ENCODE data around the gene GPS1.
A peak's percentile ranks its signal among the peaks of the same experiment; 100 is the strongest.

GPS1 gene

GRCh38 chr17:82051776-82052637, at the start of gene GPS1, which contains the start of gene RFNG:
Gene GPS1 (plus strand): TSS chr17:82051898. CDS start chr17:82051932, 34 bp downstream.
Gene RFNG (minus strand): TSS chr17:82051811. CDS start chr17:82051766, 45 bp downstream.
- peak; percentile 4 for DNase-seq

- no peak for DNase-seq
Measured at GRCh38 chr17:82003411-82004381, 48.0 kb upstream of the GPS1 start.

DNA sequence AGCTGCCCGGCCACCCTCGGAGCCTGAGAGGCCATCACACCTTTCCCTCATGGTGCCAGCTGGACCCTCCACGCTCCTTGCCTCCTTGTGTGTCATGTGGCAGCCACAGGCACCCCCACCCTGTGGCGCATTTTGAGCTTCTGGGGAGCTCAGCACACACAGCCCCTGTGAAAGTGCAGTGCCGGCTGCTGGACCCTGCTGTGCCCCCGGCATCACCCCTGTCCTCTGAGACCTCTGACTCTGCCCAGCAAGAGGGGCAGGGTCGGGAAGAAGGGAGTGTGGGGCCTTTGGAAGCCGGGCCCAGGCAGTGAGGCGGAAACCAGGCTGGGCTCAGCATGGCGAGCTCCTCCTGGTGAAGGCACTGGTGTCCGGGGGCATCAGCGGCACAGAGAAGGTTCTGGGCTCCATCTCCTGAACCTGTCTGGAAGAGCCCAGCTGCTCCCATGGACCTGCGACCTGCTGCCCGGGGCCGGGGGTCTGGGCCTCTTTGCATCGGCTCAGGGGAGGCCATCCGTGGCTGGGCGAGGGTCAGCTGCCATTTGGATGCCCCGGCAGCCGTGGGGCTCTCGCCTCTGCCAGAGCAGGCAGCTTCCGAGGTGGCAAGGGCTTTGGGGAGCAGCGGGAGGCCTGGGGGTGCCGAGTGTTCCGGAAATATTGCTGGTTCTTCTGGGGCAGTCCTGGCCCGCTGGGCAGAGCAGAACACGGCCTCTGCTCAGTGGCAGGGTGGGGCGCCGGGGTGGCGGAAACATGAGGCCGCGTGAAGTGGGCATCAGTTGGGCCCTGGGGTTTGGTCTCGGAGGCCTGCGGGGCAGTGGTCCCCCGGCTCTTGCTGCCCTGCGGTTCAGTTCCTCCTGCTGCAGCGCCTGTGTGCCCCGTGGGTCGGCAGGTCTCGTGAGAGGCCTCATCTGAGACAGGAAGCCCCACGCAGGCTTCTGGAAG, 46.9 kb upstream of the GPS1 start:
- DNase-seq, result no peak

DNA sequence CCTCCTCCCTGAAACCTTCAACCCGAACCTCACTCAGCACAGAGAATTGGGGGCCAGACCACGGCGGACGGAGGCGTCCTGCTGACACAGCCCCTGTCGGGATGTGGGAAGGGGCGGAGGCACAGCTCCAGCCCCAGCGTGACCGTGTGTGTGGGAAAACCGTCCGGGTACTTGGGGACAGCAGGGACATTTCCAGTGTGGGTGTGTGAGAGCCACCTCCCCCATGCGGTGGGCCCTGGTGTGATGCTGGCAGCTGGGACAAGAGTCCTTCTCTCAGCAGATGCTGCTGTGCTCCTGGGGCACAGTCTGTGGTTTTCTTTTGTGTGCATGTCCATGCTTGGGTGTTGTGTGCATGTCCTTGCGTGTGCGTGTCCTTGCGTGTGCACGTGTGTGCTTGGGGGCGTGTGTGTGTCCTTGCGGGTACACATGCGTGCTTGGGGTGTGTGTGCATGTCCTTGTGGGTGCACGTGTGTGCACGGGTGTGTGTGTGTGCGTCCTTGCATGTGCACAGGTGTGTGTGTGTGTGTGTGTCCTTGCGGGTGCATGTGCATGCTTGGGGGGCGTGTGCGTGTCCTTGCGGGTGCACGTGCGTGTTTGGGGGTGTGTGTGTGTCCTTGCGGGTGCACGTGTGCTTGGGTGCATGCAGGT, 45.9 kb upstream of the GPS1 start:
- no peak for DNase-seq

DNA sequence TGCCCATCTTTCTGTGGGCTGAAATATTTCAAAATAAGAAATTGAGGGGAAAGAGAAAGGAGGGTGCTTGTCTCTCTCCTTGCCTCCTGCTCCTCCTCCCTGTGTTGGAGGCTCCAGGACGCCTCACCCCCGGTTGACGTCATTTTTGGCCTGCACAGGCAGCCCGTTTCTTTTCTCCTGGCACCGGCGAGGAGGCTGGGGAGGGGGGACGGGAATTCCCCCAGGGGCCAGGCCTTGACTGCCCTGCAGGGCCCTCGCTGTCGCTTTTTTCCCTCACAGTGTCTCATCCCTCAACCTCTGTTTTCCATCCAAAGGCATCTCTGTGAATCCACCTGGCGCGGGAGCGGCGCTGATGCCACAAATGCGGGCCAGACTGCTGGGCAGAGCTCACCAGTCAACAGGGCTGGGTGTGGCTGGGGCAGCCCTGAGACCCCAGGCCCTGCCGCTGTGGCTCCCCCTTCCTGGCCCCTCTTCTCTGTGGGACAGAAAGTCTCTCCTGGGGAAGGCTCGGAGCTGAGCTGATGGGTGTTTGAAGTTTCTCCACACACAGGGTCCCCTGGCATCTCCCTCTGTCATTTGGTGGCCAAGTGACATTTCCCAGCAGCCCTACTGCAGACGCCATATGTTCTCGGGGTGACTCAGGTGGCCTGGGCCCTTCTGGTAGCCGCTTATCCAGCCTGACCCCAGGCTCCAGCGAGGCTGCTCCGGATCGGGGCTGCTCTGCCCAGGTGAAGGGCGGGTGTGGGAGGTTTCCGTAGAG, 45.0 kb upstream of the GPS1 start:
- no peak for DNase-seq

DNA sequence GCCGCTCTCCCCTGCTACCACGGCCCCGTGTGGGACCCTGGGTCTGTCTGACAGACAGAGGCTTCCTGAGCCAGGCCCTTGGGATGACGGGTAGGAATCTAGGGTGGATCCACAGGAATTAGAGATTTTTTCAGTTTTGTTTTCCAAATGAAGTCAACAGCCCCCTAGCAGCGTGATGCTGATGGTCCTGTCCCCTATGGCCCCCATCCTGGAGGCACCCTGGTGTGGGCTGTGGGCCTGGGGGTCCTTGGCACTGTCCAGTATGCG, 44.5 kb upstream of the GPS1 start:
- DNase-seq, result no peak

DNA sequence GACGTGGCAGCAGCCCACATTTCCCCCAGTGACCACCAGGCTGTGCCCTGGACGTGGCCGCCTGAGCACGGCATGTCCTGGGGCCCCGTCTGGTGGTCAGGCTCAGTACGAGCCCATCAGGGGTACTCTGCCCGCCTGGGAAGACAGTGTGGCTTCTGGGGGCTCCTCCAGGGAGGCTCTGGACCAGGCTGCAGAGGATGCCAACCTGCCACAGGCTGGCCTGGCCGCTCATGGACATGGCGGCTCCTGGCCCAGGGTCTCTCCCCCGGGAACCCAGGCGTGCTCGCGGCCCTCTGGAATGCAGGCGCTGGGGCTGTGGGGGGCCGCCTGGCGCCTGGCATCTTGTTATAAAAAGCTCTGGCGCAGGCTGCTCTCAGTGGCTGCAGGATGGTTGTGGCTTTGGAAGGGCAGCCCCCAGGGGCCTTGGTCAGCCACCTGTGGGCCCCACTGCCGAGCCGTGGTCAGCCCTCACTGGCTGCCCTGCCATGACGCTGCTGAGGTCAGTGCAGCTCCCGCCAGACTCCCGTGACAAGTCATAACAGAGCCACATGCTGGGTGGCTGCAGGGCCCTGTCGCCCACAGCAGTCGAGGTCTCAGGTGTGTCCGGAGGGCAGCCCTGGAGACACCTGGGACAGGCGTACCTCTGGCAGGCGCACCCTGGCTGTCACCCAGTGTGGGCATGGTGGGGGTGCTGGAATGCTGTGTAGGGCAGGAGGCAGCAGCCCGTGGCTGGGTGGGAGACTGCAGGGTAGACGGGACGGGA, 44.0 kb upstream of the GPS1 start:
- no peak for DNase-seq

GRCh38 chr17:82008258-82008940, 43.3 kb upstream of the GPS1 start:
- no peak for DNase-seq

- no peak for DNase-seq
Measured at GRCh38 chr17:82008941-82009405, 42.7 kb upstream of the GPS1 start.

DNA sequence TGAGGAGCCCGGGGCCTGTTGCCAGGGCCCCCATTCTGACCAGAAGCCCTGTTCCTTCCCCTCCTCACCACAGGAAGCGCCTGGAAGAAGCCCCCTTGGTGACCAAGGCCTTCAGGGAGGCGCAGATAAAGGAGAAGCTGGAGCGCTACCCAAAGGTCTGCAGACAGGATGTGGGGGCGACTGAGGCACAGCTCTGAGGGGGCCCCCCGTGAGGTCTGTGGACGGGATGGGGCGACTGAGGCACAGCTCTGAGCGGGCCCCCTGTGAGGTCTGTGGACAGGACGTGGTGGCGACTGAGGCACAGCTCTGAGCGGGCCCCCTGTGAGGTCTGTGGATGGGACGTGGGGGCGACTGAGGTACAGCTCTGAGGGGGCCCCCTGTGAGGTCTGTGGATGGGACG, 42.3 kb upstream of the GPS1 start:
- DNase-seq, result no peak

- no peak for DNase-seq
Measured at GRCh38 chr17:82010575-82011525, 40.8 kb upstream of the GPS1 start.

GRCh38 chr17:82011617-82012187, 40.0 kb upstream of the GPS1 start:
- DNase-seq, result no peak

GRCh38 chr17:82012261-82012639, 39.4 kb upstream of the GPS1 start:
- no peak for DNase-seq

- peak; percentile 22 for DNase-seq
Measured at GRCh38 chr17:82012640-82013295, 38.9 kb upstream of the GPS1 start.

- DNase-seq, result no peak
Measured at GRCh38 chr17:82013341-82013740, 38.4 kb upstream of the GPS1 start.

- DNase-seq, result no peak
Measured at GRCh38 chr17:82013772-82014321, 37.9 kb upstream of the GPS1 start.

DNA sequence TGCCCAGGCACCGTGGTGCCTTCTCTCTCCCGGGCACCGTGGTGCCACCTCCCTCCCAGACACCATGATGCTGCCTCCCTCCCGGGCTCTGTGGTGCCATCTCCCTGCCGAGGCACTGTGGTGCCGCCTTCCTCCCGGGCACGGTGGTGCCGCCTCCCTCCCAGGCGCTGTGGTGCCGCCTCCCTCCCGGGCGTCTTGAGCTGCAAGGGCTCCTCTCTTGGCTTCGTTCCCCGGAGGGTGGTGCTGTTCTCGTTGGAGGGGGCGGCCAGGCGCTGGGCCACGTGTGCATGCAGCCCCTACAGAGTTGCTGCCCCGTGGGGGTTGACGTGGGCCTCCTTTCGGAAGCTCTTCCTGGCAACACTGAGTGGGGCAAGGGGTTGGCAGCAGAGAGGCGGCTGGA, 37.3 kb upstream of the GPS1 start:
- DNase-seq, result no peak

GRCh38 chr17:82014971-82015310, 36.8 kb upstream of the GPS1 start:
- no peak for DNase-seq
